ENCODE measurements around the gene OCA2.
"Not testable (repeated sequence)": the region's sequence is repeated elsewhere in the genome, so short reads cannot be mapped to it uniquely, and the experiment has no call there.

DNA sequence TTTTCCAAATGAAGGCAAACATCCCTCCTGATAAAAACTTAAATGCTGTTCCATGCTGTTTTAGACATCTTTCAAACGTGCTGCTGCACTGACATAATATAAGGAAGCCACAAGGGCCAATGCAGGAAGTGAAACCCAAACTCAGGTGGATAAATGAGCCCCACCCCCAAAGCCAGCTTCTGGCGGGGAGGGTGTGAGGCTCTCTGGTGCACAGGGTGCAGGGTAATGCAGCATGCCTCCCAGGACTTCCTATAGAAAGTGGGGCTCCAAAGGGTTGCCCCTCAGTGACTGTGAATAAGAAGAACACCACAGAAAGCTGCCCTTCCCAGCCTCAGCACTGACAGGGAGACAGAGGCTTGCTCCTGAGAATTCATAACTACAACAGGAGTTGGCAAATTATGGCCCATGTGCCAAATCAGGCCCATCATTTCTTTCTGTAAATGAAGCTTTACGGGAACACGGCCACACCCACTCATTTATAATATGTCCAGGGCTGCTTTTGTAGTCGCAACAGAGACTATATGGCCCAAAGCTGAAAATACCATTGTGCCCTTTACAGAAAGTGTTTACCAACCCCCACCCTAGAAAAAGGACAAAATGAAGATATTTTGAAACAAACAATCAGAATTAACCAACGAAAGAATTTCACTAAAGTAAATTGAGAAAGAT, 37.3 kb upstream of the OCA2 start:
- TF ChIP-seq, protein P1, sequence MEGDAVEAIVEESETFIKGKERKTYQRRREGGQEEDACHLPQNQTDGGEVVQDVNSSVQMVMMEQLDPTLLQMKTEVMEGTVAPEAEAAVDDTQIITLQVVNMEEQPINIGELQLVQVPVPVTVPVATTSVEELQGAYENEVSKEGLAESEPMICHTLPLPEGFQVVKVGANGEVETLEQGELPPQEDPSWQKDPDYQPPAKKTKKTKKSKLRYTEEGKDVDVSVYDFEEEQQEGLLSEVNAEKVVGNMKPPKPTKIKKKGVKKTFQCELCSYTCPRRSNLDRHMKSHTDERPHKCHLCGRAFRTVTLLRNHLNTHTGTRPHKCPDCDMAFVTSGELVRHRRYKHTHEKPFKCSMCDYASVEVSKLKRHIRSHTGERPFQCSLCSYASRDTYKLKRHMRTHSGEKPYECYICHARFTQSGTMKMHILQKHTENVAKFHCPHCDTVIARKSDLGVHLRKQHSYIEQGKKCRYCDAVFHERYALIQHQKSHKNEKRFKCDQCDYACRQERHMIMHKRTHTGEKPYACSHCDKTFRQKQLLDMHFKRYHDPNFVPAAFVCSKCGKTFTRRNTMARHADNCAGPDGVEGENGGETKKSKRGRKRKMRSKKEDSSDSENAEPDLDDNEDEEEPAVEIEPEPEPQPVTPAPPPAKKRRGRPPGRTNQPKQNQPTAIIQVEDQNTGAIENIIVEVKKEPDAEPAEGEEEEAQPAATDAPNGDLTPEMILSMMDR (conservative IDR thresholded peaks at IDR 0.05; ENCODE audit: low read depth, low read length) = not testable (repeated sequence)
- TF ChIP-seq EZH2 (IDR thresholded peaks at IDR 0.05; ENCODE audit: borderline replicate concordance, low read depth, low read length, poor library complexity, severe bottlenecking) = not testable (repeated sequence)
